HS-5 (cell line): ENCODE data around the gene DNAH9.

Experiments used
- DNase-seq: peaks from one replicate; pipeline ENCODE4 v3.0.0-alpha.2; 2012; ENCODE audit warnings: low read depth

Gene DNAH9

GRCh38 chr17:11981862-11982261, 383.6 kb downstream of the DNAH9 start:
- no peak for DNase-seq

GRCh38 chr17:11986179-11986941, 388.1 kb downstream of the DNAH9 start:
- DNase-seq = no peak

GRCh38 chr17:11986942-11987329, 388.7 kb downstream of the DNAH9 start:
- peak; percentile 18 for DNase-seq

GRCh38 chr17:11990363-11990983, 392.2 kb downstream of the DNAH9 start:
- DNase-seq = no peak

GRCh38 chr17:11991461-11991860, 393.2 kb downstream of the DNAH9 start:
- no peak for DNase-seq

- peak; percentile 29 for DNase-seq
Observed at GRCh38 chr17:11996722-11997146, 398.5 kb downstream of the DNAH9 start.

GRCh38 chr17:11997147-11997971, 399.1 kb downstream of the DNAH9 start, which contains the start of gene ZNF18:
Gene ZNF18, minus strand, starts transcription at chr17:11997475. Its CDS starts 4,646 bp downstream, at chr17:11992829.
- peak; percentile 65 for DNase-seq

GRCh38 chr17:11997972-11998233, 399.6 kb downstream of the DNAH9 start:
- no peak for DNase-seq

- DNase-seq = no peak
Observed at GRCh38 chr17:11999696-12000095, 401.4 kb downstream of the DNAH9 start.

GRCh38 chr17:12007466-12007865, 409.2 kb downstream of the DNAH9 start:
- no peak for DNase-seq
